Kidney epithelial cell (primary cell): Measurements from ENCODE around the gene CLEC14A. TPM values are rescaled to one million over a fixed set of nuclear protein-coding genes. Genes with fewer than 3 reads are reported as not detected.

Experiments
- DNase-seq: peaks from one replicate; pipeline ENCODE4 v3.0.0-alpha.2; 2010; ENCODE audit warnings: low read depth
- H3K27me3 ChIP-seq: 2 replicates; pipeline ENCODE4 v1.6.0; 2011; ENCODE audit warnings: low read length; ENCODE audit not compliant: control insufficient read depth, insufficient read depth
- H3K36me3 ChIP-seq: 2 replicates; pipeline ENCODE4 v1.5.1; 2011; ENCODE audit warnings: low read length; ENCODE audit not compliant: control insufficient read depth, insufficient read depth
- H3K4me3 ChIP-seq: 2 replicates; pipeline ENCODE4 v1.5.1; 2011; ENCODE audit warnings: low read depth, mild to moderate bottlenecking, control low read depth, low read length
- total RNA-seq: library from RNA; depleted of rRNA; stranded (reverse); fragments of >200 nt; gene quantifications from 2 replicates; pipeline ENCODE4 v1.2.3, GENCODE V29; 2015
- TF ChIP-seq, protein P1 (sequence below): IDR thresholded peaks from 2 replicates; pipeline ENCODE4 v1.5.1; 2011; ENCODE audit warnings: mild to moderate bottlenecking, moderate library complexity, low read length, control low read depth, inconsistent platforms; ENCODE audit not compliant: insufficient read depth, poor library complexity, severe bottlenecking

The CLEC14A gene
- total RNA-seq, 1 donor from 2014 or later: 0.58 TPM

DNA sequence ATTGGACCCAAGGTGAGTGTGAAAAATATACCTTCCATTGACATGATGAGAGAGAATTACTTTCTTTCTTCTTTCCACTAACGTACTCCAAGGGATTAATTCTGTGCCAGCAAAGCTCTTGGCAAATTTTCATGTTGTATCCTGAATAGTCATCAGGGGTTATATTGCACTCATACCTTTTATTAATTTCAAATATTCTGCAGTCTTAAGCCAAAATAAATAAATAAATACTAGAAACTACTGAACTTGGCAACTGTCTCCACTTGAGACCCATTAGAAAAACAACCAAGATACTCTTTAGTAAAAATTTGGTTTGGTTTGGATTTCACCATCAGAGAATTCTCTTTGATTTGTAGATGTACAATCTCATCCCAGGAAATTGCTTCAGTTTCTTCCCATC lies 22.1 kb upstream of the CLEC14A start:
- H3K27me3 ChIP-seq: no peaks in the 10 kb centered on the region
- TF ChIP-seq, protein P1, sequence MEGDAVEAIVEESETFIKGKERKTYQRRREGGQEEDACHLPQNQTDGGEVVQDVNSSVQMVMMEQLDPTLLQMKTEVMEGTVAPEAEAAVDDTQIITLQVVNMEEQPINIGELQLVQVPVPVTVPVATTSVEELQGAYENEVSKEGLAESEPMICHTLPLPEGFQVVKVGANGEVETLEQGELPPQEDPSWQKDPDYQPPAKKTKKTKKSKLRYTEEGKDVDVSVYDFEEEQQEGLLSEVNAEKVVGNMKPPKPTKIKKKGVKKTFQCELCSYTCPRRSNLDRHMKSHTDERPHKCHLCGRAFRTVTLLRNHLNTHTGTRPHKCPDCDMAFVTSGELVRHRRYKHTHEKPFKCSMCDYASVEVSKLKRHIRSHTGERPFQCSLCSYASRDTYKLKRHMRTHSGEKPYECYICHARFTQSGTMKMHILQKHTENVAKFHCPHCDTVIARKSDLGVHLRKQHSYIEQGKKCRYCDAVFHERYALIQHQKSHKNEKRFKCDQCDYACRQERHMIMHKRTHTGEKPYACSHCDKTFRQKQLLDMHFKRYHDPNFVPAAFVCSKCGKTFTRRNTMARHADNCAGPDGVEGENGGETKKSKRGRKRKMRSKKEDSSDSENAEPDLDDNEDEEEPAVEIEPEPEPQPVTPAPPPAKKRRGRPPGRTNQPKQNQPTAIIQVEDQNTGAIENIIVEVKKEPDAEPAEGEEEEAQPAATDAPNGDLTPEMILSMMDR: no peak
- no peaks in the 10 kb centered on the region for H3K36me3 ChIP-seq
- no peak for DNase-seq
- H3K4me3 ChIP-seq: no peak overlapping the region

DNA sequence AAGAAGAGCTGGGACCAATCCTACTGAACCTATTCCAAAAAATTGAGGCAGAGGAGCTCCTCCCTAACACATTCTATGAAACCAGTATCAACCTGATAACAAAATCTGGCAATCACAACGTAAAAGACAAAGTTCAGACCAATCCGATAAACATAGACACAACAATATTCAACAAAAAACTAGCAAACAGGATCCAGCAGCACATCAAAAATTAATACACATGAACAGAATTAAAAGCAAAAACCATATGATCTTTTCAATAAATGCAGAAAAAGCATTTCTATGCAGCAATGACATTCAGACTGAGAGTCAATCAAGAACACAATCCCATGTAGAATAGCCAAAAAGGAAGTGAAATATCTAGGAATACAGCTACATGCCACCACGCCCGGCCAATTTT lies 7.0 kb upstream of the CLEC14A start:
- H3K36me3 ChIP-seq: no peaks in the 10 kb centered on the region
- TF ChIP-seq, protein P1: no peak
- DNase-seq: no peak
- no peaks in the 10 kb centered on the region for H3K27me3 ChIP-seq
- H3K4me3 ChIP-seq: no peak overlapping the region

DNA sequence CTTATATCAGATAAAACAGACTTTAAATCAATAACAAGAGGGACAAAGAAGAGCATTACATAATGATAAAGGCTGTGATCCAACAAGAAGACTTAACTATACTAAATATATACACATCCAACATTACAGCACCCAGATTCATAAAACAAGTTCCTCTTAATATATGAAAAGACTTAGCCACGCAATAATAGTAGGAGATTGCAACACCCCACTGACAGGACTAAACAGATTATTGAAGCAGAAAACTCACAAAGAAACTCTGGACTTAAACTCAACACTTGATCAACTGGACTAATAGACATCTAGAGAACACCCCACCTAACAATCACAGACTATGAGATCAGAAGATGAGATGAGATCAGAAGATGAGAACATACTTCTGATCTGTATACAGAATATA lies 5.7 kb upstream of the CLEC14A start:
- TF ChIP-seq, protein P1: no peak
- Histone ChIP-seq H3K36me3 (no peaks in the 10 kb centered on the region), H3K27me3 (no peaks in the 10 kb centered on the region), H3K4me3 (no peak overlapping the region)
- DNase-seq: no peak

DNA sequence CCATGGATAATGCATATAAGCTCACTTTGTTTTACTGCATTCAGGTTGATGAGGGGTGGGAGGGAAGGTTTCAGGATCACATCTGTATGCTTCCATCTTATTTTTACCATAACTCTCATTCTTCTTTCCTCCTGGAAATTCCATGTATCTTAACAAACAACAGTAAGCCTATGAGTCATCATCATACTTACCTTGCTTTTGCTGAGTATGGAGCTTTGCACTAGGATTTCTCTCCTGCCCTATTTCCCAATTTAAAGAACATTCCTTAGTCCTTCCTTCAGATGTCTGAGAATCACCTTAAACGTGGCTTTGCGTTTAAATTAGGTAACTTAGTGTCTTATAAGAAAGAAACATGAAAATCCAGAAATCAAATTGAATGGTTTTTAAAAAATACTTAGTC lies 1.6 kb upstream of the CLEC14A start:
- no peak for DNase-seq
- no peaks in the 10 kb centered on the region for H3K36me3 ChIP-seq
- H3K27me3 ChIP-seq: peaks cover 15% of the 10 kb centered on the region
- H3K4me3 ChIP-seq: no peak overlapping the region
- TF ChIP-seq, protein P1: no peak

DNA sequence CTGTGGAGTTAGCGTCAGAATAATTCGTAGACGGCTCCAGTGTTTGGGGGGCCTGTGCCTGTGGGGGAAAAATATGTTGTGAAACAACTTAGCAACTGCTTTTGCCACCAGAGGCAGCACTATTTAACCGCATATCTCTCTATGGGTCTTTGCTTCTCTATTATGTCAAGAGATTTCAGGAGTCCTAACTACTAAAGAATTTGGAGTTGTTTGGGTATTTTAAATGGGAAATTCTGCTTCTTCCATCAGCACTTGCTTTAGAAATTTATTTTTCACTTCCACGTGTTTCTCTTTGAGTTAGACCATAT lies 594 bp upstream of the CLEC14A start:
- no peak overlapping the region for H3K4me3 ChIP-seq
- TF ChIP-seq, protein P1: no peak

DNA sequence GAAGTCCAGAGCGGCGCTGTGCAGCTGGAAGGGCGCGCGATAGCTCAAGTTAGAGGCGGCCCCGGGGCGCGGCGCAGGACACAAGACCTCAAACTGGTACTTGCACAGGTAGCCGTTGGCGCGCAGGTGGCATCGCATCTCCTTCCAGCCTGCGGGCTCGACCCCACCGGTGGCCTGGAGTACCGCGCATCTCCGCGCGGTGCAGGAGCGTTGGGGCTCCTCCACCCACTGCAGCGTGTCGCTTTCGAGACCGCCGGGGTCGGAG lies 553 bp downstream of the CLEC14A start:
- Histone ChIP-seq H3K27me3 (peaks cover 15% of the 10 kb centered on the region), H3K36me3 (no peaks in the 10 kb centered on the region), H3K4me3 (peak overlapping the region; percentile 40)
- DNase-seq: no peak
- TF ChIP-seq, protein P1: no peak

More for the DNA sequence above, 594 bp upstream of the CLEC14A start:
- DNase-seq: no peak
- H3K36me3 ChIP-seq: no peaks in the 10 kb centered on the region
- H3K27me3 ChIP-seq: peaks cover 15% of the 10 kb centered on the region
